ENCODE measurements around the gene ITGA6. TPM values are rescaled to one million over a fixed set of nuclear protein-coding genes. Genes with fewer than 3 reads are reported as not detected.

The ITGA6 gene
- total and polyA plus RNA-seq, 8 donors = 14.7 to 92.7 (median 54.8) TPM

DNA sequence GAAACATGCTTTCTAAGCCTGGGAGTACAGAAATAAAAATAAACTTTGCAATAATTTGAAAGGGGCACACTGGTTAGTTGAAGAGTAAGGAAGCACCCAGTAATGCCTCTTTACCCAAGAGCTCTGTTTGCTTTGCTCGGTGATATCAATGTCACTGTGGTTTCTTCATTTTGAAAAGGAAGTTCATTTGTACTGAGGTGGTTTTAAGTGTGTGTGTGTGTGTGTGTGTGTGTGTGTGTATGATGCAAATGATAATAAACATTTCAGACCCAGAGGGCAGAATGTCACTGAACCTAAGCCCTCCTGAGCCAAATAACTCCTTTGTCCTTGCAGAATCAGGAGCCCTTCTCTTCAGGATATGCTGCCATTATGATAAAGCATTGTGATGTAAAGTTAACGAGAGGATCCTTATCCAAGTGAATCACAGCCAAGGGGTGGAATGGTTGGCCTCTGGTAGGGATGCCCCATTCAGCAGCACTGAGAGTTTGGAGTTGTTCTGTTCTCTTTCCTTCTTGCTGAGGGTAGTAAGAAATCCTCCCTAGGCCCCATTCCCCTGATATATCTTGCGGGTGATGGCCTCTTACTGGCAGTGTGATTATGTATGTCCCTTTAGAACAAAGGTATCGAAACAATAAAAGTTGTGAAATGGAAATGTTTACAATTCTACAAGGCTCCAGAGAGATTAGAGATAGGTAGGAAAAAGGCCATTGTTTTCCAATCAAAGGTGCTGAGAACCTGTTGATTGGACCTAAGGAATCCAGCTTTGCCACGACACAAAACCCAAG lies 7.6 kb downstream of the ITGA6 start:
- intact Hi-C loops (cut with DNase I) = no loop called here
- no peaks in the 10 kb centered on the region for H3K27me3 ChIP-seq
- ATAC-seq (no peak), FAIRE-seq (no peak), DNase-seq (no peak)
- H3K9me3 ChIP-seq = no peaks in the 10 kb centered on the region
- H3K4me3 ChIP-seq = no peak overlapping the region
- no peaks in the 10 kb centered on the region for H3K36me3 ChIP-seq
- no peak overlapping the region for H3K27ac ChIP-seq
- 37% methylated on average over 5 of the region's 5 CpGs for WGBS, 2 donors
- TF ChIP-seq, protein P1, sequence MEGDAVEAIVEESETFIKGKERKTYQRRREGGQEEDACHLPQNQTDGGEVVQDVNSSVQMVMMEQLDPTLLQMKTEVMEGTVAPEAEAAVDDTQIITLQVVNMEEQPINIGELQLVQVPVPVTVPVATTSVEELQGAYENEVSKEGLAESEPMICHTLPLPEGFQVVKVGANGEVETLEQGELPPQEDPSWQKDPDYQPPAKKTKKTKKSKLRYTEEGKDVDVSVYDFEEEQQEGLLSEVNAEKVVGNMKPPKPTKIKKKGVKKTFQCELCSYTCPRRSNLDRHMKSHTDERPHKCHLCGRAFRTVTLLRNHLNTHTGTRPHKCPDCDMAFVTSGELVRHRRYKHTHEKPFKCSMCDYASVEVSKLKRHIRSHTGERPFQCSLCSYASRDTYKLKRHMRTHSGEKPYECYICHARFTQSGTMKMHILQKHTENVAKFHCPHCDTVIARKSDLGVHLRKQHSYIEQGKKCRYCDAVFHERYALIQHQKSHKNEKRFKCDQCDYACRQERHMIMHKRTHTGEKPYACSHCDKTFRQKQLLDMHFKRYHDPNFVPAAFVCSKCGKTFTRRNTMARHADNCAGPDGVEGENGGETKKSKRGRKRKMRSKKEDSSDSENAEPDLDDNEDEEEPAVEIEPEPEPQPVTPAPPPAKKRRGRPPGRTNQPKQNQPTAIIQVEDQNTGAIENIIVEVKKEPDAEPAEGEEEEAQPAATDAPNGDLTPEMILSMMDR (IDR thresholded peaks at IDR 0.05) = no peak
- H3K4me1 ChIP-seq = peaks cover 22 to 89% (median 44%) of the 10 kb centered on the region in 3 donors

DNA sequence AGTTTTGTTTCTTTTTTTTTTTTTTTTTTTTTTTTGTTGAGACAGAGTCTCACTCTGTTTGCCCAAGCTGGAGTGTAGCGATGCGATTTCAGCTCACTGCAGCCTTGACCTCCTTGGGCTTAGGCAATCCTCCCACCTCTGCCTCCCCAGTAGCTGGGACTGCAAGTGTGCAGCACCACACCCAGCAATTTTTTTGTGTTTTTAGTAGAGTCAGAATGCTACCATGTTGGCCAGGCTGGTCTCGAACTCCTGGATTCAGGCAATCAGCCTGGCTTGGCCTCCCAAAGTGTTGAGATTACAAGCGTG lies 8.2 kb downstream of the ITGA6 start:
- Histone ChIP-seq H3K36me3 (no peaks in the 10 kb centered on the region), H3K27ac (peak overlapping the region in 1 of 4 donors; percentile 2), H3K4me3 (no peak overlapping the region), H3K27me3 (no peaks in the 10 kb centered on the region), H3K4me1 (peaks cover 25 to 89% (median 49%) of the 10 kb centered on the region in 3 donors), H3K9me3 (no peaks in the 10 kb centered on the region)
- ATAC-seq (no peak), DNase-seq (no peak), FAIRE-seq (no peak)
- intact Hi-C loops (cut with DNase I) = no loop called here
- WGBS, 2 donors = 72 to 73% methylated on average over 4 of the region's 4 CpGs
- TF ChIP-seq, protein P1 (IDR thresholded peaks at IDR 0.05) = no peak

DNA sequence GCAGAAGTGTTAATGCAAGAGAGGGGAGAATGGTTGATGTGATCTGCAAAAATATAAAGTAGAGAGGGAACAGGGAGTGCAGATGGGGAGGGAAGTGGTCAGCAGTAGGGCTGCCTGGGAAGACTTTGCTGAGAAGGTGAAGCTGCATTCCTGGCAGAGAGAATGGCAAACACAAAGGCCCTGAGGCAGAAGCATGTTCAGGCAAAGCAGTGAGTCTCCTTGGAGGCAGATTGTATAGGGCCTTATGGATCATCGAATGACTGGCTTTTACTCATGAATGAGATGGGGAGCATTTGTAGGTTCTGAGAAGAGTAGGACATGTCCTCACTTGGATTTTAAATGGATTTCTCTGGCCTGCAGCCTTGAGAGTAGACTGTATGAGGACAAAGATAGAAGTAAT lies 9.5 kb downstream of the ITGA6 start:
- TF ChIP-seq, protein P1 (IDR thresholded peaks at IDR 0.05) = no peak
- ATAC-seq (no peak), DNase-seq (no peak), FAIRE-seq (no peak)
- H3K27me3 ChIP-seq = no peaks in the 10 kb centered on the region
- WGBS, 2 donors = 75 to 88% methylated on average over 1 of the region's 1 CpG
- H3K27ac ChIP-seq = no peak overlapping the region
- peaks cover 29 to 89% (median 51%) of the 10 kb centered on the region in 3 donors for H3K4me1 ChIP-seq
- no peak overlapping the region for H3K4me3 ChIP-seq
- H3K9me3 ChIP-seq = no peaks in the 10 kb centered on the region
- intact Hi-C loops (cut with DNase I) = no loop called here
- H3K36me3 ChIP-seq = no peaks in the 10 kb centered on the region

- Histone ChIP-seq H3K27me3 (no peaks in the 10 kb centered on the region), H3K9me3 (no peaks in the 10 kb centered on the region), H3K4me3 (no peak overlapping the region), H3K27ac (no peak overlapping the region), H3K36me3 (no peaks in the 10 kb centered on the region), H3K4me1 (peaks cover 34 to 89% (median 48%) of the 10 kb centered on the region in 3 donors)
- no peak for DNase-seq
- WGBS, 2 donors = 72 to 83% methylated on average over 6 of the region's 6 CpGs
- no peak for FAIRE-seq
- TF ChIP-seq, protein P1 (IDR thresholded peaks at IDR 0.05) = no peak
- intact Hi-C loops (cut with DNase I) = no loop called here
- ATAC-seq = no peak
These were observed 10.3 kb downstream of the ITGA6 start for GRCh38 chr2:172437419-172438341.
